NK-92 (cell line): ENCODE data around the gene PSMA8.
"Not testable (repeated sequence)": the region's sequence is repeated elsewhere in the genome, so short reads cannot be mapped to it uniquely, and the experiment has no call there.

Source experiments
- DNase-seq: peaks from one replicate; lab custom pipeline; 2025; ENCODE audit not compliant: unreplicated experiment; lab: John Stamatoyannopoulos, UW

The PSMA8 gene

DNA sequence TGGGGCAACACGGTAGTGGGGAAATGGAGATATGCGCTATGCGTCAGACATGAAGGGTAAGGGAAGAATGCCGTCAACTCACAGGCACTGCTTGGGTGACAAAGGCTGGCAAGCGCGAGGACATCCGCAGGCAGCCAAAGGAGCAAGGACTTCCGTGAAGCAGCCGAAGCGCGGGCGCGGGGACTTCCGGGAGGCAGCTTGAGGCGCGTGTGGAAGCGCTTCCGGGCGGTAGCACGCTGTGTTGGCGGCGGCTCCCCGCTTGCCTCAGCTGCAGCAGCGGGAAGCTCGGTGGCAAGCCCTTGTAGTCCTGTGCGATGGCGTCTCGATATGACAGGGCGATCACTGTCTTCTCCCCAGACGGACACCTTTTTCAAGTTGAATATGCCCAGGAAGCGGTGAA is at the start of gene PSMA8:
PSMA8 (plus strand) TSS at position 218 of the 400 bp plus-strand sequence; CDS start at position 315, 97 bp downstream.
- no peak for DNase-seq

DNA sequence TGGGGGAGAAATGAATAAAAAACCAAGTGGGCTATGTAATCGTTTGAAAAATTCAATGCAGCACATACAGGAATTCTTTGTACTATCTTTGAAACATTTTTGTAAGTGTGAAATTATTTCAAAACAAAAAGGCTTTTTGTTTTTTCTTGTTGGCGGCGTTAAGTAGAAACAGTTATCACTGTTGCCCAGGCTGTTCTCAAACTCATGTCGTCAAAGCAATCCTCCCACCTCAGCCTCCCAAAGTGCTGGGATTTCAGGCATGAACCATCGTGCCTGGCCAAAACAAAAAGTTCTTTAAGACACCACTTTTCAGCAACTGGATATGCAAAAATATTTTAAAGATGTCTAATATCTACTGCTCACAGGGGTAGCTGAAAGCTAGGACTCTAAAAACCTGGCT is 48.6 kb upstream of the PSMA8 start:
- no peak for DNase-seq

DNA sequence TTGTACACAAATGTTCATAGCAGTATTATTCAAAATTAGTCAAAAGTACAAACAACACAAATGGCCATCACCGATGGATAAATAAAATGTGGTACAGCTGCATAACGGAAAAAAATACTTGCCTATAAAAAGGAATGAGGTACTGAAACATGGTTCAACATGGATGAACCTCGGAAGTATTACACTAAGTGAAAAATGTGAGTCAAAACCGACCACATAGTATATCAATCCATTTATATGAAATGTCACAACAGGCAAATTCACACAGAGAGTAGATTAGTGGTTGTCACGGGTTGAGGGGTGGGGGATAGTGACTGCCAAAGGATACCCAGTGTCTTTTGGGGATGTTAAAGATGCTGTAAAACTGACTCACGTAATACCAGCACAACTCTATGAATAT is 46.7 kb upstream of the PSMA8 start:
- no peak for DNase-seq

DNA sequence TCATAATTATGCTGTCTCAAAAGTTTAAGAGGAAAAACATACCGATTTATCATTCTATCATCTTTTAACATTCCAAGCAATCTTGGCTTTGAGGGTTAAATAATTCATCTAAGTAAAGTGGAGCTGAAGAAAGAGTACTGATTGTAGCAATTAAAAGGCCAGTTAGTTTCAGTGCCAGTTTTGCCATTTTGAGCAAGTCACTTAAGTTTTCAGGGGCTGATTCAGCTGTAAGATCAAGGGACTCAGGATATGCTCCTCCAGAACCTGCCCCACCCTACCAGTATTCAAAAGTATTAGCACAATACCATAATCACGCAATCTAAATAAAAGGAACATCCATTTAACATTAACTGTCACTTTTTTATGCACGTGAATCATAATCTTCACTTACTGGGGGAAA is 45.2 kb upstream of the PSMA8 start:
- no peak for DNase-seq

DNA sequence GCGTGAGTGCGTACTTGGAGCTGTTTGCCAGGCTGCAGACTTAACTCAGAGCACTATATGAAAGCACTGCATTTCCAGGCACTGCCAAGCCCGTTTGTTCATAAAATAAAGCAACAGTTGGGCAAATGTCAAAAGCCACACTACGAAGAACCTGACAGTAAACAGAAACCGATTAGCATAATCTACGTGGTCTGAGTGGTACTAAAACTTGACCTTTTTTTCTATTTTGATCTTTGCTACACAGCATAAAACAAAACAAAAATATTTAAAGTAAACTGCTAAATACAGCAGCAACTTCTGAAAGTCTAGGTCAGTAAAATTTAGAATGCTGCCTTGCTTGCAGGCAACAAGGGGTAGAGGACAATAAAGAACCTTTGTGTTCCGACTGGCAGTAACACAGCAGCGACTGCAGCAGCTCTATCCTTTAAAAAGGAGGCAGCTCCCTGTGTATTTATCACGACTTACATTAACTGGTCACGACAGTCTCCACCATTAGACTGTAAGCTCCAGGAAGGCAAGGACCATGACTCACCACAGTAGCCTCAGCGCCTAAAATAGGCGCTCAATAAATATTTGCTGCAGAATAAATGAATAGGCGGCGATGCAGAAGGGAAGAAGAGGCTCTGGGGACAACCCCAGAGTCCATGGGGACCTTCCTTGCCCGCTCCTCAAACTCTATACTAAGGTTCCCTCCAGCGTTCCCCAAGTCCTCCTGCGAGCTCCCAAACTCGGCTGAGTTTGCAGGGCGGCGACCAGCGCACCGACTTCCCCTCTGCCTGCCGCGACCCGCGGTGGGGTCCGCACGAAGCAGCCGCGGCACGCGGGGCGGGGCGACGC is 44.2 kb upstream of the PSMA8 start:
- DNase-seq: no peak

DNA sequence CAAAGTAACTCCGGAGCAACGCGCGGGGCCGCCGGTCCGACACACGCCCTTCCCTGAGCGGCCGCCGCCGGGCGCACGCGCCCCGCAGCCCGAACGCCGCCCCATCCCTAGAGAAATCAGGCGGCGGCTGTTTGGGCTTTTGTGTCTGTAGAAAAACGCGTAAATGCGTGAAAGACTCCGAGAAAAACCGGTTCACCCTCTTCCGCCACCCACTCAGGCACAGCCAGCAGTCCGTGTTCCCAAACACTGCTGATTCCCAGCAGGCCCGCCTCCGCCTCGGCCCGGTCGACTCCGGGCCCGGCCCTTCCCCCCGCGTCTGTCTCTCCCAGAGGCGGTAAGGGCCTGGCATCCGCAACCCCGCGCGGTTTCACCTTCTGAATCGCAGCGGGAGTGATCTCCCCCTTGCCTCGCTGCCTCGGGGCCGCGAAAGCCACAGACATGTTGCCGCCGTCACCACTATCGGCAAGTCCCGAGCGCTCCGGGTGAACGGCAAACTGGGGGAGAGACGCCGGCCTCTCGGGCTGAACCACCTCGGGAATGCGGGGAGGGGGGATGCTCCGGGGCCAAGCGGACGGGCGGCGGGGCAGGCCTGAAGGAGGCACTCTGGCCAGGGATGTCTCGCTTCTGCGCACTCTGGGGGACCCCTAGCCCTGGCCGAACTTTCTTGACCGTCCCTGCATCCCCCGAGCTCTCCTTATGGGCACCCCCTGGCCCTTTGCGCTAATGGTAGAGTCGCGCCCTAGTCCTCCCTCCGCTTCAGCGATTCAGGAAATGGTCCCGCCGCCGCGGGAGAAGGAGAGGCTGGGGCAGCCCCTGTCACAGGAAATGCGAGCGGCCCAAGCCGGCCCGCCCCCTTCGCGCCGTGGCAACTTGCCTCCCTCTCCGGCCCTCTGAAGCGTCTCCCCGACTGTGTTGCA is 43.3 kb upstream of the PSMA8 start, which contains the start of gene SS18:
SS18 (minus strand) TSS at position 484 of the 917 bp plus-strand sequence; CDS start at position 440, 44 bp downstream.
- DNase-seq: no peak

DNA sequence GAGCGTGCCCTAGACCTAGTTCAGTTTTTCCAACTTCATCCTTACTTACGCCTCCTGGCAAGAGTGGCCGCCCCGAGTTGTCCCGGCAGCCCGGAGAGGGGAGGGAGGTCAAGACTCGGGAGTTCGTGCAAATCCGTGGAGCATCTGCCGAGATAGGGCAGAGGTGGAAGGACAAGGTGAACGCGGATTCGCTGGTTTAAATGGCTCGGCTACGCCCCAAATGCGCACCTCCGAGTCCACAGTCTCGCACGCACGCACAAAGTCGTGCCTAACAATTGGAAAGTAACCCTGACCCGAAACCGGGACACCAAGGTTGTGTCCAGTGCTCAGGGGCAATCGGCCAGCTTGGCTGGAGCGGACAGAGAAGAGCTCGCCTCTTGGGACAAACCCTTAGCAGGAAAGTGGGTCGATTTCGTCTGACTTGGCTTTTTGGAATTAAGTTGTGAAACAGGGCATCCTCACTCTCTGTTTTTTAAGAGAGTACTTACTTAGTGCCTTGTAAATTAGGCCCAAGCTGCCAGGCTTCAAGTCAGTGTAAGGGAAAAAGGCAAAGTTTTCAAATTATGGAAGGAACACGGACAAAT is 42.5 kb upstream of the PSMA8 start:
- no peak for DNase-seq

DNA sequence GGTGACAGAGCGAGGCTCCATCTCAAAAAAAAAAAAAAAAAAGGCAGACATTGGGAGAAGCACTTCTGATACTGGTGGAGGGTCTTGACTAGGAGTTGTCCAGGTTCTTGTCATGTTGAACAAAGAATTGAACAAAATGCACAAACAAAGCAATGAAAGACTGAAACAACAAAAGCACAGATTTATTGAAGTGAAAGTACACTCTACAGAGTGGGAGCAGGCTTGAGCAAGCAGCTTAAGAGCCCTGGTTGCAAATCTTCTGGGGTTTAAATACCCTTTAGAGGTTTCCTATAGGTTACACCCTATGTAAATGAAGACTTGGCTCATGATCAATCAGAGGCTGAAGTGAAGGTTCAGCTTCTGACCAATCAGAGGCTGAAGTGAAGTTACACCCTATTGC is 36.8 kb upstream of the PSMA8 start:
- no peak for DNase-seq

DNA sequence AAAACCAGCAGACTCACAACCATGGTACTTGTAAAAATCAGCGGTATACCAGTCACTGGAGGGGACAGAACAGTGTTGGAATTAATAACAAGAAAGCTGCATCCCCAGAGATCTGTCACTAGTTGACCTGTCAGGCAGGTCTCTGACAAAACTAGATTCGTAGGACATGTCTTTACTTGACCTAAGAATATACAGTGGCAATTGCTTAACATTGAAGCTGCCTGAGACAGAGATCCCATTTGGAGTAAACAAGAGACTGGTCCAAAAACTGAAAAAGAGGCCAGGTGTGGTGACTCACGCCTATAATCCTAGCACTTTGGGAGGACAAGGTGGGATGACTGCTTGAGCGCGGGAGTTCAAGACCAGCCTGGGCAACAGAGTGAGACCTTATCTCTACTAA is 36.1 kb upstream of the PSMA8 start:
- no peak for DNase-seq

DNA sequence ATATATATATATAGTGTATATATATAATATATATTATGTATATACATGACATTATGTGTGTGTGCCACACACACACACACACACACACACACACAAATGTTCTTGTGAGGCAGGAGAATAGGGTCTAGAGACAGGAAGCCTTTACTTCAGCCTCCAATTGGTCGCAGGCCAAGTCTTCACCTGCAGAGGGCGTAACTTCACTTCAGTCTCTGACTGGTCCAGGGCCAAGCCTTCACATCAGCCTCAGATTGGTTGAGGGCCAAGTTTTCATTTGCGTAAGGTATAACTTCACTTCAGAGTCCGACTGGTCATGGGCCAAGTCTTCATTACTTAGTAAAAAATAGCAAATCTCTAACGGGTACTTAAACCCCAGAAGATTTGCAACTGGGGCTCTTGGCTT is 30.1 kb upstream of the PSMA8 start:
- DNase-seq: no peak

DNA sequence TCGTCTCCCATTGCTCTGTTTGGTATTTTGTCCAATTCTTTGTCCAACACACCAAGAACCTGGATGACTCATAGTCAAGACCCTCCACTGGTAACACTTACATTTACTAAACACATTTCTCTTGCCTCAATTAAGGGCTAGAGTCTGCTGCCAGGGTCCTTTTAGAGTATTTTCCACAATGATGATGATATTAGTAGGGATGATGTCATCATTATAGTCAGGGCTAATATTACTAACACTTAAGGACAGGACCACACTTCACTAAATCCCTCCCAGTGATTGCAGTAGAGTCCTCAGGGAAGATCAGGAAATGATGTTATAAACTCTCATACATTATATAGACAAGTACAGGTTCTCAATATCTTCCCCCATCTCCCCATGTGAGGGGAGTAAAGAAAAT is 29.6 kb upstream of the PSMA8 start:
- DNase-seq: no peak

DNA sequence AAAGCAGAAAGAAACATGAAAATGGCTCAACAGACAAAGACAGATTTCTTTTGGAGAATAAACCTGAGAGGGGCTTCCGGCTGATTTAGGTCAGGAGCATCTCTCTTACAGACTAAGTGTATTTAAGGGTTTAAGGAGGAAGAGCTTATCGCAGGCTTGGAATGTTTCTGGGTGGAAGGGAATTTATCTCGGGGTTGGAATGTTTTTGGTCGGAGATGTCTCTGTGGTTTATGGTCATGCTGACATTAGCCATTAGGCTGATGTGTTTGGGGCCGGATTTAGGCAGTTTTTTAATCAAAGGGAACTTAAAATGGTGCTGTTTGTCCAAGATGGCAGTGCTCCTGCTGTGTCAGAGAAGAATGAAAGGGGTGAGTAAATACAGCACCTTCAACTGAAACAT is 14.4 kb upstream of the PSMA8 start:
- no peak for DNase-seq

DNA sequence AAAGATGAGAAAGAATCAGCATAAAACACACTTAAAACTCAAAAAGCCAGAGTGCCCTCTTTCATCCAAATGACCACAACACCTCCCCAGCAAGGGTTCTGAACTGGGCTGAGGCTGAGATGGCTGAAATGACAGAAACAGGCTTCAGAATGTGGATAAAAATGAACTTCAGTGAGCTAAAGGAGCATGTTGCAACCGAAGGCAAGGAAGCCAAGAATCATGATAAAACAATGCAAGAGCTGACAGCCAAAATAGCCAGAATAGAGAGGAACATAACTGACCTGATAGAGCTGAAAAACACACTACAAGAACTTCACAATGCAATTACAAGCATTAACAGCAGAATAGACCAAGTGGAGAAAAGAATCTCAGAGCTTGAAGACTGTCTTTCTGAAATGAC is 12.2 kb upstream of the PSMA8 start:
- no peak for DNase-seq

DNA sequence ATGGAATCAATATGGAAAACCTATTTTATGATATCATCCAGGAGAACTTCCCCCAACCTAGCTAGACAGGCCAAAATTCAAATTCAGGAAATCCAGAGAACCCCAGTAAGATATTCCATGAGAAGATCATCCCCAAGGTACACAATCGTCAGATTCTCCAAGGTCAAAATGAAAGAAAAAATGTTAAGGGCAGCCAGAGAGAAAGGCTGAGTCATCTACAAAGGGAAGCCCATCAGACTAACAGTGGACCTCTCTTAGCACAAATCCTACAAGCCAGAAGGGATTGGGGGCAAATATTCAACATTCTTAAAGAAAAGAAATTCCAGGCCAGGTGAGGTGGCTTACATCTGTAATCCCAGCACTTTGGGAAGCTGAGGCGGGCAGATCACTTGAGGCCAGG is 11.7 kb upstream of the PSMA8 start:
- not testable (repeated sequence) for DNase-seq

DNA sequence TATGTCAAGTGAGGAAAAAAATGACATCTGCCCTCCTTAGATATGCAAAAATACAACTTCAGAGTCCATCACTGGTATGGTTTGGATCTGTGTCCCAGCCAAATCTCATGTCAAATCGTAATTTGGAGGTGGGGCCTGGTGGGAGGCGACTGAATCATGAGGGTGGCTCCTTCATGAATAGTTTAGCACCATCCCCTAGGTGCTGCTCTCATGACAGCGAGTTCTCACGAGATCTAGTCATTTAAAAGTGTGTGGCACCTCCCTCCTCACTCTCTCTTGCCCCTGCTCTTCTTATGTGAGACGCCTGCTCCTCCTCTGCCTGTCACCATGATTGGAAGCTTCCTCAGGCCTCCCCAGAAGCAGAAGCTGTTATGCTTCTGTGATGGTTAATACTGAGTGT is 5.9 kb upstream of the PSMA8 start:
- no peak for DNase-seq

DNA sequence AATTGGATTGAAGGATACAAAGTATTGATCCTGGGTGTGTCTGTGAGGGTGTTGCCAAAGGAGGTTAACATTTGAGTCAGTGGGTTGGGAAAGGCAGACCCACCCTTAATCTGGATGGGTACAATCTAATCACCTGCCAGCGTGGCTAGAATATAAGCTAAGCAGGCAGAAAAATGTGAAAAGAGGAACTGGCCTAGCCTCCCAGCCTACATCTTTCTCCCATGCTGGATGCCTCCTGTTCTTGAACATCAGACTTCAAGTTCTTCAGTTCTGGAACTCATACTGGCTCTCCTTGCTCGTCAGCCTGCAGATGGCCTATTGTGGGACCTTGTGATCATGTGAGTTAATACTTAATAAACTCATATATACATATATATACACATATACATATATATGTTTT is 5.5 kb upstream of the PSMA8 start:
- not testable (repeated sequence) for DNase-seq

DNA sequence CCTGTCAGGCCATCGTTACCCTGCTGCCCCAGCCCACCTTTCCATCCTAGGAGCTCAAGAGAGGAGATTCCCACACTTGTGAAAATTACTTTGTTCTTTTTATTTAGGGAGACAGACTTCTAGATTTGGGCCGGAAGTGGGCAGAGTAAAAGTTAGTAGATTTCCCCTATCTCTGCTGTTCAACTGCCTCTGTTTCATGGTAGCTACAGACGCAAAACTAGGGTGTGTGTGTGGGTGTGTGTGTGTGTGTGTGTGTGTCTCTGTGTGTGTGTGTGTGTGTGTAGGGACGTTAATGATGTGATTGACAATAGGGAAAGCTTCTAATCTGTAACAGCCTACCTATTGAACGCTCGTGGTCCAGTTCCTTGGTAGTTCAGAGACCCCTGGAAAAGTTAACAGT is 438 bp downstream of the PSMA8 start:
- DNase-seq: no peak

DNA sequence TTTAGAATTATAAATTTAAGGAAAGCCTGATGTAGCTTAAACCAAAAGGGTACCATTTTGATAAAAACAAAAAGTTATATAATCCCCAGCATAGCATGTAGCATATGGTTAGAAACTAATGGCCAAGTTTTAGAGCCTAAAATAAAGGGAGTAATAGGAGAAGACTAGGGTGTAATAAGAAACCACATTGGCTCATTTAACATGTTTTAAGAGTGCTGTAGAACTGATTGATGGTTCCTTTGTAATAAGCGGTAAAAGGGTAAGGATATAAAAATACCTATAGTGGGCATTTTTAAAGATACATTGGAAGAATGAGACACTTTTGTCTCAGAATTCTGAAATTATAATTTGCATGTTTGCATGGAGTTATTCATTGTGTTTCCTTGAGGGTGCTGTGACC is 1.9 kb downstream of the PSMA8 start:
- DNase-seq: no peak

DNA sequence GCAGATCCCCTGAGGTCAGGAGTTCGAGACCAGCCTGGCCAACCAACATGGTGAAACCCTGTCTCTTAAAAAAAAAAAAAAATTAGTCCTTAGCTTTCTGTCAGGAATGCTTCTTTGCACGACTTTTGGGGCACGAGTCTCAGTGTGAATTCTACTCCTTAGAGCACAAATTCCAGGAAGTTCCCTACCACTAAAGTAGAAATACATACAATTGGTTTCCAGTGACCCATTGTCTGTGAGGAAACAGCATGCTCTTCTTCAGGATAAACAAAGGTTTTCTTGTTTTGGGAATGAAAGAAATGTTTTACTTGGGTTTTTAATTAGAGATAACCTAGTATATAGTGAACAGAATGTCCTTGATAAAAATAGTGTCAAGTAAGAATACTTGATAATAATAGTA is 23.7 kb downstream of the PSMA8 start:
- DNase-seq: no peak

DNA sequence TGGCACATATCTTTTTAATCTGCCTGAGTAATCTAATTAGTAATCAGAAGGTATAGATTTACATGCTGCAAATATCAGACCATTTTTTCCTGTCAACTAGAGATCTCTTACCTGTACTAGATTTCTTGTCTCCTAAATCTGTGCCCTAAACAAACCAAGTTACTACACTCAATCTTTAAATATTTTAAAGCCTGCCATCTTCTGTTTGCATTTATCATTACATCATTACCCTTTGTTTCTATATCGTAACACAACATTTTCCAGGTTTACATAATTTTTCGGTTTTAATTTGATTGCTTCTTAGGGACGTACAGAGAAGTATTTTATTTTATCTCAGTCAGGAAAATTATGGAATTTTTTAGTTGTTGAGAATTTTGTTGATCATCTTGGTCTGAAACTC is 25.7 kb downstream of the PSMA8 start:
- DNase-seq: no peak

DNA sequence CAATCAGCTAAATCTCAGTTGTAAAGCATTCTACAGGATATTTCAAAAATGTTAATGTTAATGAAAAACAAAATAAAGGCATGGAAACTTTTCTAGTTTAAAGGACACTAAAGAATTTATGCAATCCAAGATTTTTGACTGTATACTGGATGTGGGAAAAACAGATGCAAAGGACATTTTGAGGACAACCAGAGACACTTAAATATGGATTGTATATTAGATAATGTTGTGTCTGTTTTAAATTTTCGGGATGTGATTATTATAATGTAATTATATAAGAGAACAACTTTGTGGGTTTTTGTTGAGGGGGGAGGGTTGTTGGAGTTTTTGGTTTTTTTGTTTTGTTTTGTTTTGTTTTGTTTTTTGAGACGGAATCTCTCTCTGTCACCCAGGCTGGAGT is 30.9 kb downstream of the PSMA8 start:
- DNase-seq: no peak

DNA sequence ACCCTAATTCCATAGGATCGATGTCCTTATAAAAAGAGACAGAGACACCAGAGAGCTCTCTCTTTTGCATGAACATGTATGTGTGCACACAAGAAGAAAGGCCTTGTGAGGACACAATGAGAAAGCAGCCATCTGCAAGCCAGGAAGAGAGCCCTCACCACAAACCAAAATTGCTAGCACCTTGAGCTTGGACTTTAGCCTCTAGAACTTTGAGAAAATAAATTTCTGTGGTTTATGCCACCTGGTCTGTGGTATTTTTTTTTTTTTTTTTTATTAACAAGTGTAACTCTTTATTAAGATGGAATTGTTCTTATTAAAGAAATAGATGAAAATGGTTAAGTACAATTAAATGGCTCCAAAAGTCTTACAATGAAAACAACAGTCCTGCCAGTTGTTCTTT is 33.9 kb downstream of the PSMA8 start:
- DNase-seq: not testable (repeated sequence)
